ENCODE results near the gene HAGH.

The HAGH gene

GRCh38 chr16:1758923-1759322 is 67.7 kb downstream of the HAGH start:
- DNase-seq = no peak

GRCh38 chr16:1757714-1758461 is 68.7 kb downstream of the HAGH start:
- DNase-seq = no peak

Data from inflammatory macrophage treated with lipopolysaccharide for 4 hours (primary cell).